T-cell (primary cell): Measurements from ENCODE around the gene SFMBT2. TPM values are rescaled to one million over a fixed set of nuclear protein-coding genes. Genes with fewer than 3 reads are reported as not detected.
A peak's percentile ranks its signal among the peaks of the same experiment; 100 is the strongest.

Experiments
- ATAC-seq, 4 experiments: fragments of 200-7000 bp in 3 of 4; fragments of 150-1000 bp in 1 of 4; cut with Tn5 transposase; replicated peaks in 1 of 4; 1 replicate in 3 of 4; 2 replicates in 1 of 4; pipeline ENCODE4 v1.10.0; 2021; ENCODE audit warnings: moderate library complexity in 3 of 4, mild to moderate bottlenecking in 2 of 4, moderate number of reproducible peaks in 1 of 4
- CTCF ChIA-PET, 2 donors: fragments of 300-600 bp; sonication (Branson Sonifier 250); formaldehyde crosslinking; loops; one replicate each; lab custom pipeline; 2022; ENCODE audit warnings: antibody characterized with exemption in 2 of 2; lab: Charles Lee
- POLR2A ChIA-PET, 2 donors: fragments of 300-600 bp; sonication (Branson Sonifier 250); formaldehyde crosslinking; loops; one replicate each; lab custom pipeline; 2022; ENCODE audit warnings: antibody characterized with exemption in 2 of 2; lab: Charles Lee
- DNase-seq, 35 experiments: peaks; one replicate each; pipeline versions ENCODE4 v3.0.0 to v3.0.0-alpha.2; 2013 to 2023
- H3K27ac ChIP-seq: one replicate; pipeline ENCODE4 v1.5.1; 2013; ENCODE audit warnings: low read length
- H3K27me3 ChIP-seq, 2 experiments: replicated peaks in 1 of 2; 1 replicate in 1 of 2; 2 replicates in 1 of 2; pipeline versions ENCODE4 v1.6.1 to v1.7.0; 2013; ENCODE audit warnings: low read length in 1 of 2, mixed read lengths in 1 of 2; ENCODE audit not compliant: control insufficient read depth in 2 of 2, insufficient read depth in 2 of 2; ENCODE audit errors: extremely low read depth in 1 of 2
- H3K36me3 ChIP-seq, 2 donors: 1 replicate in 1 of 2; 2 replicates in 1 of 2; pipeline versions ENCODE4 v1.6.1 to v1.7.0; 2013; ENCODE audit warnings: low read length in 1 of 2; ENCODE audit not compliant: control insufficient read depth in 2 of 2, insufficient read depth in 1 of 2; ENCODE audit errors: extremely low read depth in 1 of 2
- H3K4me1 ChIP-seq, 2 experiments: 1 replicate in 1 of 2; 2 replicates in 1 of 2; pipeline versions ENCODE4 v1.6.1 to v1.7.0; 2013; ENCODE audit warnings: low read length in 2 of 2, mixed read lengths in 1 of 2; ENCODE audit not compliant: insufficient read depth in 2 of 2, control insufficient read depth in 1 of 2; ENCODE audit errors: extremely low read depth in 1 of 2
- H3K4me3 ChIP-seq, 2 donors: 1 replicate in 1 of 2; 2 replicates in 1 of 2; pipeline versions ENCODE4 v1.5.1 to v1.7.0; 2013; ENCODE audit warnings: mild to moderate bottlenecking in 2 of 2, low read length in 1 of 2, moderate library complexity in 1 of 2; ENCODE audit not compliant: control insufficient read depth in 1 of 2; ENCODE audit errors: extremely low read depth in 1 of 2
- H3K9me3 ChIP-seq: 2 replicates; pipeline ENCODE4 v1.7.0; 2013
- H3K27ac Mint-ChIP-seq, 2 donors: one replicate each; pipeline ENCODE4 v1.8.0; 2020 to 2021; ENCODE audit warnings: mild to moderate bottlenecking in 2 of 2, mixed read lengths in 2 of 2
- H3K27me3 Mint-ChIP-seq, 2 donors: one replicate each; pipeline ENCODE4 v1.8.0; 2021 to 2022; ENCODE audit warnings: mixed read lengths in 2 of 2
- H3K36me3 Mint-ChIP-seq: one replicate; pipeline ENCODE4 v1.8.0; 2021; ENCODE audit warnings: mixed read lengths
- H3K4me1 Mint-ChIP-seq, 3 donors: one replicate each; pipeline ENCODE4 v1.8.0; 2020 to 2022; ENCODE audit warnings: mixed read lengths in 3 of 3, mild to moderate bottlenecking in 1 of 3
- H3K4me3 Mint-ChIP-seq, 3 donors: one replicate each; pipeline ENCODE4 v1.8.0; 2020 to 2022; ENCODE audit warnings: mild to moderate bottlenecking in 3 of 3, mixed read lengths in 3 of 3, moderate library complexity in 3 of 3
- H3K9me3 Mint-ChIP-seq, 3 donors: one replicate each; pipeline ENCODE4 v1.8.0; 2020 to 2022; ENCODE audit warnings: mixed read lengths in 3 of 3
- WGBS: methylation state at CpG from one replicate; pipeline ENCODE4 v1.1.5; 2013; ENCODE audit warnings: missing lambda C conversion rate; ENCODE audit not compliant: insufficient coverage; 5-methylcytosine and 5-hydroxymethylcytosine counted together
- total RNA-seq, 35 experiments: library from RNA in 6 of 35; stranded (reverse) in 6 of 35; fragments of 120-200 nt in 1 of 35; gene quantifications; one replicate each; pipeline versions ENCODE4 v1.2.1 to v1.2.4 and lab custom pipeline; 2013 to 2026

The SFMBT2 gene
- total RNA-seq, 5 donors from 2014 or later (not counting 1 experiment from before 2014, with no cell fraction given) = 32.7 to 38.3 (median 36.8) TPM

GRCh38 chr10:7283246-7283645, 127.6 kb downstream of the SFMBT2 start:
- no peak overlapping the region for H3K27ac Mint-ChIP-seq
- Histone ChIP-seq H3K4me1 (peaks cover 0 to 3% of the 10 kb centered on the region in 2 experiments), H3K27me3 (no peaks in the 10 kb centered on the region), H3K36me3 (peaks cover under 1 to 4% of the 10 kb centered on the region in 2 donors), H3K4me3 (no peak overlapping the region), H3K9me3 (no peaks in the 10 kb centered on the region), H3K27ac (no peak overlapping the region)
- ATAC-seq (no peak), DNase-seq (no peak)
- H3K27me3 Mint-ChIP-seq = no peaks in the 10 kb centered on the region
- H3K36me3 Mint-ChIP-seq = peaks cover 34% of the 10 kb centered on the region
- no CpG with 5 or more reads among the region's 2 CpGs for WGBS
- no peak overlapping the region for H3K4me3 Mint-ChIP-seq
- peaks cover 47 to 56% (median 50%) of the 10 kb centered on the region in 3 donors for H3K4me1 Mint-ChIP-seq
- ChIA-PET CTCF (no interaction called here), POLR2A (no interaction called here)
- H3K9me3 Mint-ChIP-seq = no peaks in the 10 kb centered on the region

- H3K9me3 Mint-ChIP-seq = no peaks in the 10 kb centered on the region
- ChIA-PET CTCF (no interaction called here), POLR2A (no interaction called here)
- no peaks in the 10 kb centered on the region for H3K27me3 Mint-ChIP-seq
- H3K27ac Mint-ChIP-seq = no peak overlapping the region
- Histone ChIP-seq H3K27me3 (no peaks in the 10 kb centered on the region), H3K36me3 (peaks cover 2 to 7% of the 10 kb centered on the region in 2 donors), H3K4me3 (no peak overlapping the region), H3K9me3 (no peaks in the 10 kb centered on the region), H3K27ac (no peak overlapping the region), H3K4me1 (peaks cover 3 to 7% of the 10 kb centered on the region in 2 experiments)
- WGBS = no CpG with 5 or more reads among the region's 7 CpGs
- H3K4me3 Mint-ChIP-seq = no peak overlapping the region
- no peak for ATAC-seq
- DNase-seq = no peak
- peaks cover 51 to 59% (median 55%) of the 10 kb centered on the region in 3 donors for H3K4me1 Mint-ChIP-seq
- H3K36me3 Mint-ChIP-seq = peaks cover 38% of the 10 kb centered on the region
Observed at GRCh38 chr10:7282457-7282856, 128.4 kb downstream of the SFMBT2 start.

GRCh38 chr10:7281429-7281828, 129.4 kb downstream of the SFMBT2 start:
- ATAC-seq = no peak
- no CpG with 5 or more reads among the region's 6 CpGs for WGBS
- Mint-ChIP-seq H3K27me3 (no peaks in the 10 kb centered on the region), H3K4me1 (peaks cover 49 to 62% (median 55%) of the 10 kb centered on the region in 3 donors), H3K27ac (peak overlapping the region in 1 of 2 donors; percentile 44), H3K36me3 (peaks cover 45% of the 10 kb centered on the region), H3K4me3 (no peak overlapping the region), H3K9me3 (no peaks in the 10 kb centered on the region)
- Histone ChIP-seq H3K9me3 (no peaks in the 10 kb centered on the region), H3K4me1 (peaks cover 3 to 7% of the 10 kb centered on the region in 2 experiments), H3K27me3 (no peaks in the 10 kb centered on the region), H3K36me3 (peaks cover 2 to 7% of the 10 kb centered on the region in 2 donors), H3K27ac (no peak overlapping the region), H3K4me3 (no peak overlapping the region)
- no peak for DNase-seq
- CTCF ChIA-PET = no interaction called here
- POLR2A ChIA-PET = no interaction called here

GRCh38 chr10:7279303-7279702, 131.5 kb downstream of the SFMBT2 start:
- DNase-seq (no peak), ATAC-seq (no peak)
- Histone ChIP-seq H3K9me3 (no peaks in the 10 kb centered on the region), H3K27ac (no peak overlapping the region), H3K27me3 (no peaks in the 10 kb centered on the region), H3K4me1 (peaks cover 3 to 7% of the 10 kb centered on the region in 2 experiments), H3K4me3 (no peak overlapping the region), H3K36me3 (peaks cover 8% of the 10 kb centered on the region in 2 donors)
- Mint-ChIP-seq H3K36me3 (peaks cover 49% of the 10 kb centered on the region), H3K9me3 (no peaks in the 10 kb centered on the region), H3K27ac (peak overlapping the region in 1 of 2 donors; percentile 29), H3K4me3 (no peak overlapping the region), H3K27me3 (no peaks in the 10 kb centered on the region), H3K4me1 (peaks cover 43 to 69% (median 60%) of the 10 kb centered on the region in 3 donors)
- 100% methylated on average over 1 of the region's 5 CpGs for WGBS
- CTCF ChIA-PET = no interaction called here
- POLR2A ChIA-PET = interaction anchor here in 1 of 2 donors (0.6 kb wide), 1 partner anchor 214 kb away, joined by 4 read pairs; no protein-coding TSS in a partner anchor

- POLR2A ChIA-PET = no interaction called here
- Mint-ChIP-seq H3K4me3 (no peak overlapping the region), H3K27ac (peak overlapping the region; percentile 61 to 69)
Observed at GRCh38 chr10:7277867-7278266, 133.0 kb downstream of the SFMBT2 start.

GRCh38 chr10:7277432-7277831, 133.4 kb downstream of the SFMBT2 start:
- Mint-ChIP-seq H3K27me3 (no peaks in the 10 kb centered on the region), H3K9me3 (no peaks in the 10 kb centered on the region), H3K36me3 (peaks cover 41% of the 10 kb centered on the region), H3K4me1 (peaks cover 41 to 83% (median 77%) of the 10 kb centered on the region in 3 donors), H3K27ac (peak overlapping the region in 1 of 2 donors; percentile 69), H3K4me3 (no peak overlapping the region)
- WGBS = no CpG with 5 or more reads among the region's 2 CpGs
- H3K4me1 ChIP-seq = peaks cover 7 to 15% of the 10 kb centered on the region in 2 experiments
- ChIA-PET CTCF (interaction anchor here (0.5 to 0.6 kb wide), 2 partner anchors 133 to 631 kb away, joined by 3 read pairs; partner anchors contain the start of gene SFMBT2 (in 1 of the 2)), POLR2A (no interaction called here)
- no peak overlapping the region for H3K27ac ChIP-seq
- peaks cover 8 to 12% of the 10 kb centered on the region in 2 donors for H3K36me3 ChIP-seq
- no peak for DNase-seq
- ATAC-seq = no peak
- no peaks in the 10 kb centered on the region for H3K27me3 ChIP-seq
- H3K9me3 ChIP-seq = no peaks in the 10 kb centered on the region
- H3K4me3 ChIP-seq = no peak overlapping the region

More at GRCh38 chr10:7277867-7278266, 133.0 kb downstream of the SFMBT2 start:
- Histone ChIP-seq H3K4me1 (peaks cover 7 to 11% of the 10 kb centered on the region in 2 experiments), H3K27ac (no peak overlapping the region), H3K9me3 (no peaks in the 10 kb centered on the region), H3K4me3 (no peak overlapping the region), H3K36me3 (peaks cover 8 to 12% of the 10 kb centered on the region in 2 donors), H3K27me3 (no peaks in the 10 kb centered on the region)
- H3K27me3 Mint-ChIP-seq = no peaks in the 10 kb centered on the region
- peaks cover 41% of the 10 kb centered on the region for H3K36me3 Mint-ChIP-seq
- DNase-seq (no peak), ATAC-seq (no peak)
- CTCF ChIA-PET = interaction anchor here (0.5 to 0.6 kb wide), 2 partner anchors 133 to 631 kb away, joined by 3 read pairs; partner anchors contain the start of gene SFMBT2 (in 1 of the 2)
- H3K9me3 Mint-ChIP-seq = no peaks in the 10 kb centered on the region
- peaks cover 36 to 80% (median 73%) of the 10 kb centered on the region in 3 donors for H3K4me1 Mint-ChIP-seq
- WGBS = 100% methylated on average over 1 of the region's 6 CpGs
